OCI-LY1 (cell line): ENCODE measurements around the gene IL5RA.

ENCODE experiments used
- H2AFZ ChIP-seq: fragments of 200-600 bp; sonication (generic), shearing (Covaris generic); 2 replicates; pipeline ENCODE4 v1.6.0; 2014; ENCODE audit warnings: antibody characterized with exemption, mild to moderate bottlenecking, low read length
- H3F3A ChIP-seq: fragments of 200-600 bp; sonication (generic), shearing (Covaris generic); 2 replicates; pipeline ENCODE4 v1.6.0; 2014; ENCODE audit warnings: mild to moderate bottlenecking, antibody characterized with exemption, low read length, moderate library complexity; ENCODE audit not compliant: insufficient read depth
- H3K27ac ChIP-seq: fragments of 200-600 bp; sonication (generic); 2 replicates; pipeline ENCODE4 v1.5.1; 2014; ENCODE audit warnings: low read length, mixed run types, mild to moderate bottlenecking, low read depth; ENCODE audit not compliant: poor library complexity, severe bottlenecking
- H3K27me3 ChIP-seq: fragments of 200-600 bp; sonication (generic); 2 replicates; pipeline ENCODE4 v1.6.0; 2014; ENCODE audit warnings: antibody characterized with exemption, mild to moderate bottlenecking, low read length, moderate library complexity; ENCODE audit not compliant: insufficient read depth
- H3K36me3 ChIP-seq: fragments of 200-600 bp; sonication (generic); 2 replicates; pipeline ENCODE4 v1.6.1; 2014; ENCODE audit warnings: mild to moderate bottlenecking, antibody characterized with exemption, low read length, moderate library complexity, mixed read lengths; ENCODE audit not compliant: insufficient read depth
- H3K4me1 ChIP-seq: fragments of 200-600 bp; sonication (generic); 2 replicates; pipeline ENCODE4 v1.5.1; 2014; ENCODE audit warnings: mild to moderate bottlenecking, low read length, moderate library complexity; ENCODE audit not compliant: insufficient read depth, severe bottlenecking
- H3K4me2 ChIP-seq: fragments of 200-600 bp; sonication (generic), shearing (Covaris generic); 2 replicates; pipeline ENCODE4 v1.6.1; 2014; ENCODE audit warnings: low read length
- H3K4me3 ChIP-seq: fragments of 200-600 bp; sonication (generic); 2 replicates; pipeline ENCODE4 v1.5.1; 2014; ENCODE audit warnings: low read length, low read depth, mild to moderate bottlenecking, mixed read lengths; ENCODE audit not compliant: poor library complexity, severe bottlenecking
- H3K79me2 ChIP-seq: fragments of 200-600 bp; shearing (Covaris generic); 2 replicates; pipeline ENCODE4 v1.6.1; 2016; ENCODE audit warnings: mixed run types, low read length, mixed read lengths; ENCODE audit not compliant: insufficient read depth
- H3K9ac ChIP-seq: fragments of 200-600 bp; sonication (generic), shearing (Covaris generic); 2 replicates; pipeline ENCODE4 v1.6.1; 2014; ENCODE audit warnings: mild to moderate bottlenecking, low read length, mixed read lengths
- H3K9me2 ChIP-seq: fragments of 200-600 bp; sonication (generic), shearing (Covaris generic); 2 replicates; pipeline ENCODE4 v1.6.1; 2014; ENCODE audit warnings: low read depth, mild to moderate bottlenecking, low read length, mixed read lengths
- H3K9me3 ChIP-seq: fragments of 200-600 bp; shearing (Covaris generic); 2 replicates; pipeline ENCODE4 v1.6.1; 2014; ENCODE audit warnings: low read length, mixed read lengths
- H4K20me1 ChIP-seq: fragments of 200-600 bp; sonication (generic), shearing (Covaris generic); 2 replicates; pipeline ENCODE4 v1.6.0; 2016; ENCODE audit warnings: mild to moderate bottlenecking, low read length; ENCODE audit not compliant: insufficient read depth
- CTCF ChIP-seq: fragments of 200-600 bp; sonication (generic), shearing (Covaris generic); IDR thresholded peaks from 2 replicates; pipeline ENCODE4 v1.5.1; 2017; ENCODE audit warnings: mild to moderate bottlenecking, antibody characterized with exemption, low read length, moderate library complexity, mixed read lengths
- EZH2 ChIP-seq: fragments of 200-600 bp; sonication (generic), shearing (Covaris generic); IDR thresholded peaks from 2 replicates; pipeline ENCODE4 v1.8.0; 2017; ENCODE audit warnings: borderline replicate concordance, mixed run types, mild to moderate bottlenecking, antibody characterized with exemption, low read length, moderate library complexity, mixed read lengths

IL5RA gene

GRCh38 chr3:3071136-3071535 is 39.0 kb downstream of the IL5RA start:
- no peaks in the 10 kb centered on the region for H3K4me1 ChIP-seq
- H4K20me1 ChIP-seq = no peaks in the 10 kb centered on the region
- TF ChIP-seq EZH2 (no peak), CTCF (no peak)
- no peaks in the 10 kb centered on the region for H3K36me3 ChIP-seq
- no peak overlapping the region for H3K4me2 ChIP-seq
- H3K27me3 ChIP-seq = no peaks in the 10 kb centered on the region
- no peaks in the 10 kb centered on the region for H3K79me2 ChIP-seq
- H3K27ac ChIP-seq = no peak overlapping the region
- no peaks in the 10 kb centered on the region for H3F3A ChIP-seq
- H2AFZ ChIP-seq = no peak overlapping the region
- no peak overlapping the region for H3K9ac ChIP-seq
- no peaks in the 10 kb centered on the region for H3K9me3 ChIP-seq
- H3K4me3 ChIP-seq = no peak overlapping the region
- H3K9me2 ChIP-seq = no peaks in the 10 kb centered on the region

- Histone ChIP-seq H3K79me2 (no peaks in the 10 kb centered on the region), H4K20me1 (no peaks in the 10 kb centered on the region), H3K9me2 (no peaks in the 10 kb centered on the region), H3K27me3 (no peaks in the 10 kb centered on the region), H3K27ac (no peak overlapping the region), H3K4me1 (no peaks in the 10 kb centered on the region), H3K9me3 (no peaks in the 10 kb centered on the region), H3K9ac (no peak overlapping the region), H3K4me2 (no peak overlapping the region), H3K4me3 (no peak overlapping the region), H3K36me3 (no peaks in the 10 kb centered on the region), H3F3A (no peaks in the 10 kb centered on the region), H2AFZ (no peak overlapping the region)
- TF ChIP-seq EZH2 (no peak), CTCF (no peak)
Measured at GRCh38 chr3:3069723-3070122, 40.5 kb downstream of the IL5RA start.

GRCh38 chr3:3068358-3068881 is 41.8 kb downstream of the IL5RA start:
- TF ChIP-seq EZH2 (no peak), CTCF (no peak)
- Histone ChIP-seq H3K9ac (no peak overlapping the region), H3F3A (no peaks in the 10 kb centered on the region), H4K20me1 (no peaks in the 10 kb centered on the region), H3K79me2 (no peaks in the 10 kb centered on the region), H3K9me2 (no peaks in the 10 kb centered on the region), H3K9me3 (no peaks in the 10 kb centered on the region), H3K27ac (no peak overlapping the region), H3K36me3 (no peaks in the 10 kb centered on the region), H3K4me3 (no peak overlapping the region), H3K27me3 (no peaks in the 10 kb centered on the region), H3K4me2 (no peak overlapping the region), H3K4me1 (no peaks in the 10 kb centered on the region), H2AFZ (no peak overlapping the region)
